GM18868 (cell line): ENCODE data around the gene LRRC4.

Experiments used
- ATAC-seq: cut with Tn5 transposase; IDR thresholded peaks from one replicate; pipeline ENCODE4 v1.9.1; 2021; ENCODE audit warnings: mild to moderate bottlenecking, moderate library complexity; ENCODE audit not compliant: unreplicated experiment

LRRC4 gene

GRCh38 chr7:128032605-128033235 is 1.5 kb upstream of the LRRC4 start:
- no peak for ATAC-seq

- peak; percentile 70 for ATAC-seq
Measured at GRCh38 chr7:128031901-128032604, 816 bp upstream of the LRRC4 start.

DNA sequence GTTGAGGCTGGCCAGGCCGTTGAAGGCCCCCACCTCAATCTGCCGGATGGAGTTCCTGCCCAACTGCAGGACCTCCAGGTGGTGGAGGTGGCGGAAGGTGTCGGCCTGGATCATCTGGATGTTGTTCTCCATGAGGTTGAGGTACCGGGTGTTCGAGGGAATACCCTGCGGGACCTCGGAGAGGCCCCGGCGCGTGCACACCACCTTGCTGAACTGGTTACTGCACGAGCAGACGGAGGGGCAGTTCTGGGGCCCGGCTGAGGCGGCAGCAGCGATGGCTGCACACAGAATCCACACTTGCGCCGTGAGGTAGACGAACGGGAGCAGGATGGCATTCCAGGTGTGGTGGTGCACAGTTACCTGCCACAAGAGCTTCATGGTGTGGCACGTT is 979 bp downstream of the LRRC4 start:
- no peak for ATAC-seq

DNA sequence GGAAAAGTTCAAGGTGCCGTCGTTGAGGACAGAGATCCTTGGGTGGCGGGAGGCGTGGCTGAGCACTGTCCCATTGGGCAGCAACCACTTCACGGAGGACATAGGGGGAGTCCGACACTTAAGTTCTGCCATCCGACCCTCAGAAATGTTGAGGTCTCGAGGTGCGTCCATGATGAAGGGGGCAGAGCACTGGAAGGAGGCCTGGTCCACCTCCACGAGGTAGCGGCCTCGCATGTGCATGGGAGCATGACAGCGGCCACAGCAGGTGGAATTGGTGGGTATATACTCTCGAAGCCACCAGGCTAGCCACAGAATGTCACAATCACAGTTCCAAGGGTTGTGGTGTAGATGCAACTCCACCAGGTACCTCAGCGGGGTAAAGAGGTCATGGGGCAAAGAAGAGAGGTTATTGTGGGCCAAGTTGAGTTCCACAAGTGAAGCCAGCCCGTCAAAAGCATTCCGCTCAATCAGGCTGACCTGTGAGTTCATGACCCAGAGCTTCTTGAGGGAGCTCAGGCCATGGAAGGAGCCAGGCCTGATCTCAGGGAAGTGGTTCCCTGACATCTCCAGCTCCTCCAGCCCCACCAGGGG is 1.7 kb downstream of the LRRC4 start:
- ATAC-seq = no peak

DNA sequence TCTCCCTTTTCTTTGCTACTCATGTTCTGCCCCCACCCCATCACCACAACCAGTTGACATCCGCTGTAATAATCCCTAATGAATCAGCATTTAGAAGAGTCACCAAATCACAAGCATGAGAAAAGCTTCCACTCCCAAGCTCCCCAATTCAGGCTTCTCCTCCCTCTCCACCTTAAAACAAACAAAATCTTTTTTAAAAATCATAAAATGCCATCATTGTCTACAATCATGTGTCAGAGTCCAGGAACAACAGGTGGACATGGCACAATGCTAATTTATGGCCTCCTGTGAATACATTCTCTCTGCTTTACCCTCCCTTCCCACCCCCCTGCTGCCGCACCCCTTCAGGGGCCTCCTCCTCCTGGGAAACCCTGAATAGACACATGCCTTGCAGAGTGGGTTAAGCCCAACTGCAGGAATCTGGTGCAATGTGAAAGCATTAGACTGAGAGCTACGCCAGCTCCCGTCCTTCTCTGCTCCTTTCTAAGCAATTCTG is 3.7 kb downstream of the LRRC4 start:
- no peak for ATAC-seq

DNA sequence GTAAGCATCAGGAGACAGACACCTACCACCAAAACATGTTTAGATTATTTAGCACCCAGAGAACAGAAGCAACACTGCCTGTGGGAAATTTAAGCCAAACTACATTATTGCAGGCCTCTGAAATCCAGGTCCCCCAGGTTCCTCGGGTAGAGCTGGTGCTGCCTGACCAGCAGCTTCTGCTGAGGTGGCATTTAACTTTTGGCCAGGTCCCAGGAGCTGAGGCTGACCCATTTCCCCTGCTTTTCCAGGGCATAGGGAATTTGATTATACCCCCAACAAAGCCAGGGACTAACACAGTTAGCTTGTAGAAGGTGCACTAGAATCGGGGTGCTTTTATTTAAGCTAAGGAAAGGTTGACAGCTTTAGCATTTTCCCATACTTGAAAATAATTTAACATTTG is 4.7 kb downstream of the LRRC4 start:
- ATAC-seq = no peak

DNA sequence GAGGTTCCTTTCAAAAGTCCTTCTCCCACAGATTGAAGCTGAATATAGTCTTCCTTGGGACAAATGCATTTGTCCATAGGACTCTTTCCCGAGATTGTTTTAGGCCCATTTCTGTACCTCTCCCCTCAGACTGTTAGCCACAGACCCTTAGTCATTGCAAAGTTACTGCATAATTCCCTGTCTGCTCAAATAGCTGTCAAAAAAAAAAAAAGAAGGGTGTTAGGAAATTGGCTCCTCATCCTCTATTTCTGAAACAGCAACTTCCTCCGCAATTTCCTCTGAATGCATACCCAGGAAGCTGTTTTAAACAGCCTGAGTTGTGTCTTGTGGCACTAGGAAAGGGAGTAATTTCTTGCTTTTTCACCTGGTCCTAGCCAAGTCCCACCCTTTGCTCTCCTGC is 5.4 kb downstream of the LRRC4 start:
- no peak for ATAC-seq

GRCh38 chr7:128025380-128025779 is 5.9 kb downstream of the LRRC4 start:
- ATAC-seq = no peak

- ATAC-seq = no peak
Measured at GRCh38 chr7:128024151-128024550, 7.1 kb downstream of the LRRC4 start.

- ATAC-seq = no peak
Measured at GRCh38 chr7:128022631-128023532, 8.4 kb downstream of the LRRC4 start.

DNA sequence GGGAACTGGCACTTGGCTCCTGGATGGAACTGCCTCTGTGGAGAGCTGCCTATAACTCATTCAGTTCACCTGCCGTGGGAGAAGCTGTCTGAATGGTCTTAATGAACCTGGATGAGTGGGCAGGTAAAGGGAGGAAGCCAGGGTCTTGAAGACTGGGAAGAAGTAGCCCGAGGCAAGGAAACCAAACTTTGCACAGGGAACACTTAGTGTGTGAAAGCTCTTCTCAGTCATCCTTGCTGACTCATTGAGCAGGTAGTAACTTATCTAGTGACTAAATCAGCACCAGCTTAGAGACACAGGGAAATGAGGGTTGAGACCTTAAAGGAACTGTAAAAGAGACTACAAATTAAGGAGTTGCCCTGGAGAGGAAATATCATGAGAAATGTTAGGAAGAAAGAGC is 9.9 kb downstream of the LRRC4 start:
- no peak for ATAC-seq

DNA sequence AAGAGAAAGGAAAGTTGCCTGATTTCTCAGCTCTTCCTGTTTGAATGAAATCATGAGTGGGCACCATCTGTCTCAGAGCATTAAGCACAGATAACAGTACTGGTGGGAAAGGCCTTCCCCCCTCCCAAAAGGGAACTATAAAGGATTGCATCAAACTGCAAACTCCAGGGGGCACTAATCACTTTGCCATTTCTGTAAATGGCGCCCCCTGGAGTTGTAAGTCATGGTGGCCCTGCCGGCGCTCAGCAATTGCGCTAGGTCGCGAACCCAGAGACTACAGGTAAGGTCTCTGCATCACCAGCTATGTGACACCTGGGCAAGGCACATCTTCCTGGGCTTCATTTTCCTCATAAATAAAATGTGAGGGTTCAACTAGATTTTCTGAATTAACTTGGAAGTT is 11.1 kb downstream of the LRRC4 start:
- no peak for ATAC-seq

DNA sequence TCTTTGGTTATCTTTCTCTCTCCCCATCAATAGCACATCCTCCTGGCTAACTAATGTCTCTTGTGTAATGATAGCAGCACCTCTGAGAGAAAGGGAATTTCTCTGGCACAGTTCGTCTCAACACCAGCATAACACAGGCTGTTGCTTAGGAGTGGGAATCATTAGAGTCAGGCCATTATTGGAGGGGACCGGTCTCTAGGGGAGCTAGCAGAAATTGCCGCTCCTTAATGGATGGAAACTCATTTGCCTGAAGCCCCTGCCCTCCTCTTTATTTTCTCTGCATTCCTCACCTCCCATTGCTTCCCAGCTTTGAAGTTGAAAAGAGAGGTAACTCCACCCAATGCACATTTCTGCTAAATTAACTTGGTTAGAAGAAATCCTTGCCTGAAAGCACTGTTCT is 11.9 kb downstream of the LRRC4 start:
- ATAC-seq = no peak

DNA sequence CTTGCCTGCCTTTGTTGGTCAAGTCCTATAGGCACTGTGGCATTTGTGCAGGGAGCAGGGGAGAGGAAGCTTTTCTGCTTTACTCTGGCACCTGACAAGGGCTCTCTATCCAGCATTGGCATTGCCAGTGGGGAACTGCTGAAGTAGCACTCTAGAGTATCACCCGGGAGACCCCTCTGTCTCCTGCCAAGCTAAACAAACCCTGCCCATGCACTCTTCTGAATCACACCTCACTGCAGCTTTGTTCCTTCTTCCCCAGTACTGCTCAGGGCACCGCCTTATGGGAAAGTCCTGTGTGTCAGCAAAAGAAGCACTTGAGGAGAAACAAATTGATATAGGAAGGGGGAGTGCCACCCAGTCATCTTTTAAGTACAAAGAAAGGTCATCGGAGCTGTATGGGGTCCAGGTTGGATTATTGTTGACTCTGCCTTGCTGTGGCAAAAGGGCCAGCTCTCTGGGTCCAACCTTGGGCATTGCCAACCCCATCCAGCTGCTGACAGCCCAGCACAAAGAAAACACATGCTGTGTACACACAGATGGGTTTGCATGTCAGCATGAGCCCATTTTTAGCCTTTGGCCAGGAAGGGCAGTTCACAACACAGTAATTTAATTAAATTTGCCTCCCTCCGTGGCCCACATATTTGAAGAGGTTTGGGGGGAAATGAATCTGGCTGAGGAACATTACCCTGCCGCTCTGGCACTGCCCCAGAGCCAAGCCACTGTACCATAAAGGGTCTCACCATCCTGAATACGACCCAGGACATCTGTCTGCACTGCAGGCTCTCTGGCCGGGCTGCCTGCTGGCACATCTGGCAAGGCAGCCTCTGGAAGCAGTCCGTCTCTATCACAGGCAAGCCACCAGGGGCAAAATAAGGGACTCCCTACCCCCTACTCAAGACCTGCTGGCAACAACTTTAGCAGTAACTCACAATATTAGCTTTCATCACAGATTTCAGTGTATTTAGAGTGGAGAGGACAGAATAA is 13.1 kb downstream of the LRRC4 start:
- ATAC-seq = no peak

- ATAC-seq = no peak
Measured at GRCh38 chr7:128017460-128017859, 13.8 kb downstream of the LRRC4 start.

- ATAC-seq = no peak
Measured at GRCh38 chr7:128014811-128015210, 16.4 kb downstream of the LRRC4 start.

DNA sequence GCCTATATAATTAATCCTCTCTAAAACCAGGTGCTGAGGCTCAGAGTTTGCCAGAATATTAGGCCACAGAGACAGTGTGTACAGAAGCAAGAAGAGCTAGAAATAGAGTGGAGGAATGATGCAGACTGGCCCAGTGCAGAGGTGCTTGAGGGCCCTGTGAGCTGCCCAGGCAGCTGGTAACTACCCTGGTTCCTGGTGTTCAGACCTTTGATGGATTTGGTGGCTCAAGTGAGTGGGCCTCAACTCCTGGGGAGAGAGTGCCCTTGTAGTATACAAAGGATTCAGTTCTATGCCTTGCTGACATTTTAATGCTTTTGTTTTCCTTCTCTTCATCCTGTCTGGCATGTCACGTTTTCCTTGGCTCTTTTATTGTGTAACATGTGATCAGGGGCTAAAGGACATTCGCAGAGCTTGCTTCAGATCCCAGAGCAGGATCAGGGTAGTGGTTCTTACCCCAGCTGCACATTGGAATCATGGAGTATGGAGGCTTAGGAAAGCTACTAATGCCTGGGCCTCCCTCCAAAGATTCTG is 20.0 kb downstream of the LRRC4 start:
- no peak for ATAC-seq

GRCh38 chr7:128010391-128011127 is 20.7 kb downstream of the LRRC4 start:
- no peak for ATAC-seq

GRCh38 chr7:128008744-128009143 is 22.5 kb downstream of the LRRC4 start:
- ATAC-seq = no peak
